Measurements from ENCODE around the gene TBX18.

Gene TBX18

GRCh38 chr6:84764332-84765049 lies at the start of gene TBX18:
TBX18 (minus strand) TSS chr6:84764598; CDS start chr6:84764181, 417 bp downstream.
- no peak for DNase-seq

- no peak for DNase-seq
Observed at GRCh38 chr6:84811351-84811750, 47.0 kb upstream of the TBX18 start.

GRCh38 chr6:84809455-84809854 lies 45.1 kb upstream of the TBX18 start:
- DNase-seq: no peak

GRCh38 chr6:84808491-84809061 lies 44.2 kb upstream of the TBX18 start:
- no peak for DNase-seq

- DNase-seq: no peak
Observed at GRCh38 chr6:84805145-84805544, 40.7 kb upstream of the TBX18 start.

GRCh38 chr6:84804720-84805119 lies 40.3 kb upstream of the TBX18 start:
- no peak for DNase-seq

GRCh38 chr6:84801250-84801649 lies 36.9 kb upstream of the TBX18 start:
- DNase-seq: no peak

GRCh38 chr6:84798257-84798656 lies 33.9 kb upstream of the TBX18 start:
- no peak for DNase-seq

GRCh38 chr6:84796343-84796742 lies 31.9 kb upstream of the TBX18 start:
- DNase-seq: no peak

- DNase-seq: no peak
Observed at GRCh38 chr6:84791927-84792326, 27.5 kb upstream of the TBX18 start.

- no peak for DNase-seq
Observed at GRCh38 chr6:84791233-84791632, 26.8 kb upstream of the TBX18 start.

- no peak for DNase-seq
Observed at GRCh38 chr6:84789170-84789569, 24.8 kb upstream of the TBX18 start.

GRCh38 chr6:84788689-84789088 lies 24.3 kb upstream of the TBX18 start:
- DNase-seq: no peak

GRCh38 chr6:84785671-84786070 lies 21.3 kb upstream of the TBX18 start:
- DNase-seq: no peak

- DNase-seq: no peak
Observed at GRCh38 chr6:84779917-84780316, 15.5 kb upstream of the TBX18 start.

- DNase-seq: no peak
Observed at GRCh38 chr6:84779380-84779779, 15.0 kb upstream of the TBX18 start.

- no peak for DNase-seq
Observed at GRCh38 chr6:84777888-84778287, 13.5 kb upstream of the TBX18 start.

GRCh38 chr6:84776392-84776791 lies 12.0 kb upstream of the TBX18 start:
- DNase-seq: no peak

- no peak for DNase-seq
Observed at GRCh38 chr6:84775751-84776150, 11.4 kb upstream of the TBX18 start.

- no peak for DNase-seq
Observed at GRCh38 chr6:84774985-84775284, 10.5 kb upstream of the TBX18 start.

- DNase-seq: no peak
Observed at GRCh38 chr6:84774157-84774984, 10.0 kb upstream of the TBX18 start.

- DNase-seq: no peak
Observed at GRCh38 chr6:84773431-84774156, 9.2 kb upstream of the TBX18 start.

GRCh38 chr6:84773133-84773430 lies 8.7 kb upstream of the TBX18 start:
- DNase-seq: no peak
